ENCODE measurements around the gene PPP1R2.

DNA sequence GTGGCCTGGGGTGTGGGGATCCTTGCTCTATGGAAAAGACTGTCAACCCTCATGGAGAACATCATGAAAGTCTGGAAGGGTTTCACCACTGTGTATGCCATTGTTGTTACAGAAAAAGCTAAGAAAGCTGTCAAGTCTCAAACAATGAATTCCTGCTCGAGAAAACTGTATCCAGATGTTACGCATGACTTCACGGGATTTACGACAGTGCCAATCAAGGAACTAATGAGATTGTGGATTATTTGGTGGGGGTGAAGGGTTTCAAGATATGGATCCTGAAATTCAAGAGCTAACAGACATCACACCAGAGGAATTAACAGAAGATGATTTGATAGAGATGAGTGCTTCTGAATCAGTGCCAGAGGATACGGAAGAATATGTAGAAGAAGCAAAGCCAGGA lies 7.8 kb downstream of the PPP1R2 start:
- no peak for TF ChIP-seq CTCF (IDR thresholded peaks at IDR 0.05 in 8 of 11, conservative IDR thresholded peaks at IDR 0.05 in 3 of 11)
- TF ChIP-seq POLR2AphosphoS5 (IDR thresholded peaks at IDR 0.05): no peak
- TF ChIP-seq POLR2A (IDR thresholded peaks at IDR 0.05): no peak

Data from spleen (tissue), 7 donors.